ENCODE data around the gene IMPDH2.

DNA sequence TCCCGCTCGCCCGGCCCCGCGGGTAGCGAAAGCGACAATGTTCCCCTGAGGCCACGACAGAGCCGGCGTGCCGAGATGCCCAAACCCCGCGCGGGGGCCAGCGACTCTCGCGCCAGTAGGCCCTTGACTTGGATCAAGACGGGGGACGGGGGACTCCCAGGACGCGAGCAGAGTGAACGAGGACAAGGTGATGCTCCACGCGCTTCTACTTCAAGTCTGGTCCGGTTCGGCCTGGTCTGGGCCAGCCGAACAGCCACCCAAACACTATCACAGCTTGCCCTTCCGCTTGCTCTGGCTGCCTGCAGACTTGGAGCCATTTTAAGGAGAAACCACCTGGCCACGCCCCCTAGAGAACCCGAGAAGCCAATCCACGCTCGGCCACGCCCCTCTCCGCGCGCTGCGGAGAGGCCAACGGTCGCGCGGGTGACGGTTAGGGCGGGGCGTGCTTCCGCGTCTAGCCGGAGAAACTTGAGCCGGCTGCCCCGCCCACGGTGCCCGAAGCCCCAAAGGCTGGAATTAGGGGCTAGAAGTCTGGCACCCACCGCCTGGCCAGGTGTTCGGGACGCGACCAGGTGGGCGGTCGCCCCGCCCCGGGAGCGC is 7.9 kb downstream of the IMPDH2 start:
- TF ChIP-seq, protein P1, sequence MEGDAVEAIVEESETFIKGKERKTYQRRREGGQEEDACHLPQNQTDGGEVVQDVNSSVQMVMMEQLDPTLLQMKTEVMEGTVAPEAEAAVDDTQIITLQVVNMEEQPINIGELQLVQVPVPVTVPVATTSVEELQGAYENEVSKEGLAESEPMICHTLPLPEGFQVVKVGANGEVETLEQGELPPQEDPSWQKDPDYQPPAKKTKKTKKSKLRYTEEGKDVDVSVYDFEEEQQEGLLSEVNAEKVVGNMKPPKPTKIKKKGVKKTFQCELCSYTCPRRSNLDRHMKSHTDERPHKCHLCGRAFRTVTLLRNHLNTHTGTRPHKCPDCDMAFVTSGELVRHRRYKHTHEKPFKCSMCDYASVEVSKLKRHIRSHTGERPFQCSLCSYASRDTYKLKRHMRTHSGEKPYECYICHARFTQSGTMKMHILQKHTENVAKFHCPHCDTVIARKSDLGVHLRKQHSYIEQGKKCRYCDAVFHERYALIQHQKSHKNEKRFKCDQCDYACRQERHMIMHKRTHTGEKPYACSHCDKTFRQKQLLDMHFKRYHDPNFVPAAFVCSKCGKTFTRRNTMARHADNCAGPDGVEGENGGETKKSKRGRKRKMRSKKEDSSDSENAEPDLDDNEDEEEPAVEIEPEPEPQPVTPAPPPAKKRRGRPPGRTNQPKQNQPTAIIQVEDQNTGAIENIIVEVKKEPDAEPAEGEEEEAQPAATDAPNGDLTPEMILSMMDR (conservative IDR thresholded peaks at IDR 0.05; ENCODE audit: low read depth, low read length) = no peak
- no peak for TF ChIP-seq EZH2phosphoT487 (IDR thresholded peaks at IDR 0.05; ENCODE audit: borderline replicate concordance, low read length)

Measured in PC-3 (cell line).